Fibroblast of pulmonary artery (primary cell): ENCODE measurements around the gene HES4.

Experiments
- DNase-seq: peaks from one replicate; pipeline ENCODE4 v3.0.0-alpha.2; 2010; ENCODE audit warnings: low read depth
- H3K4me3 ChIP-seq: replicated peaks from 2 replicates; pipeline ENCODE4 v1.5.1; 2011; ENCODE audit warnings: low read depth, mild to moderate bottlenecking, control low read depth, low read length, moderate library complexity
- CTCF ChIP-seq: IDR thresholded peaks from 2 replicates; pipeline ENCODE4 v1.5.1; 2011; ENCODE audit warnings: mild to moderate bottlenecking, control low read depth, low read length, inconsistent platforms; ENCODE audit errors: missing control alignments

Gene HES4

GRCh38 chr1:983798-984475 is 16.0 kb downstream of the HES4 start:
- no peak for DNase-seq
- H3K4me3 ChIP-seq, result peak overlapping the region; percentile 1
- peak; percentile 60 for TF ChIP-seq CTCF

GRCh38 chr1:982765-983436 is 17.0 kb downstream of the HES4 start:
- no peak for TF ChIP-seq CTCF
- no peak for DNase-seq
- no peak overlapping the region for H3K4me3 ChIP-seq

GRCh38 chr1:981955-982558 is 17.8 kb downstream of the HES4 start, which contains the start of gene PERM1:
TSS of gene PERM1 (minus strand) at chr1:982093. CDS start at chr1:981029, 1,064 bp downstream.
- TF ChIP-seq CTCF, result no peak
- DNase-seq, result no peak
- H3K4me3 ChIP-seq, result no peak within 1 kb of the TSS

- no peak for DNase-seq
- no peak for TF ChIP-seq CTCF
- H3K4me3 ChIP-seq, result no peak overlapping the region
Observed at GRCh38 chr1:981491-981954, 18.4 kb downstream of the HES4 start.

GRCh38 chr1:980602-981395 is 19.1 kb downstream of the HES4 start:
- TF ChIP-seq CTCF, result no peak
- H3K4me3 ChIP-seq, result no peak overlapping the region

GRCh38 chr1:980137-980571 is 19.7 kb downstream of the HES4 start:
- H3K4me3 ChIP-seq, result no peak overlapping the region
- TF ChIP-seq CTCF, result no peak
- DNase-seq, result no peak

More at GRCh38 chr1:980602-981395, 19.1 kb downstream of the HES4 start:
- DNase-seq, result no peak
